ENCODE data around the gene LTBP3. TPM values are rescaled to one million over a fixed set of nuclear protein-coding genes. Genes with fewer than 3 reads are reported as not detected.

The LTBP3 gene
- total and polyA plus RNA-seq, 9 of the 15 experiments (the other 6 are each of a cell fraction or from before 2014, with no cell fraction given): 0.06 to 20.5 (median 4.8) TPM

DNA sequence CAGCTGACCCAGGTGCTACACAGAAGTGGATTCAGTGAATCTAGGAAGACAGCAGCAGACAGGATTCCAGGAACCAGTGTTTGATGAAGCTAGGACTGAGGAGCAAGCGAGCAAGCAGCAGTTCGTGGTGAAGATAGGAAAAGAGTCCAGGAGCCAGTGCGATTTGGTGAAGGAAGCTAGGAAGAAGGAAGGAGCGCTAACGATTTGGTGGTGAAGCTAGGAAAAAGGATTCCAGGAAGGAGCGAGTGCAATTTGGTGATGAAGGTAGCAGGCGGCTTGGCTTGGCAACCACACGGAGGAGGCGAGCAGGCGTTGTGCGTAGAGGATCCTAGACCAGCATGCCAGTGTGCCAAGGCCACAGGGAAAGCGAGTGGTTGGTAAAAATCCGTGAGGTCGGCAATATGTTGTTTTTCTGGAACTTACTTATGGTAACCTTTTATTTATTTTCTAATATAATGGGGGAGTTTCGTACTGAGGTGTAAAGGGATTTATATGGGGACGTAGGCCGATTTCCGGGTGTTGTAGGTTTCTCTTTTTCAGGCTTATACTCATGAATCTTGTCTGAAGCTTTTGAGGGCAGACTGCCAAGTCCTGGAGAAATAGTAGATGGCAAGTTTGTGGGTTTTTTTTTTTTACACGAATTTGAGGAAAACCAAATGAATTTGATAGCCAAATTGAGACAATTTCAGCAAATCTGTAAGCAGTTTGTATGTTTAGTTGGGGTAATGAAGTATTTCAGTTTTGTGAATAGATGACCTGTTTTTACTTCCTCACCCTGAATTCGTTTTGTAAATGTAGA lies 57.6 kb downstream of the LTBP3 start (continued):
- TF ChIP-seq PRMT5 (CRISPR knock-in tag; IDR thresholded peaks at IDR 0.05) (0 out of 2 replicates have a peak, but pooled peaks have one; percentile 65), ZNF589 (CRISPR knock-in tag; IDR thresholded peaks at IDR 0.05; ENCODE audit: low read depth) (no peak), RUNX1 (IDR thresholded peaks at IDR 0.05; ENCODE audit: low read depth) (no peak), MIER1 (IDR thresholded peaks at IDR 0.05; ENCODE audit: low read depth) (0 out of 2 replicates have a peak, but pooled peaks have one; percentile 25), ERF (CRISPR knock-in tag; IDR thresholded peaks at IDR 0.05) (peak; percentile 97), CREBBP (IDR thresholded peaks at IDR 0.05; ENCODE audit: low read depth, low read length) (no peak), THRAP3 (IDR thresholded peaks at IDR 0.05; ENCODE audit: borderline replicate concordance) (peak; percentile 96), TBP (optimal IDR thresholded peaks at IDR 0.05; ENCODE audit: low read depth, low read length) (no peak), ZBTB5 (IDR thresholded peaks at IDR 0.05) (peak; percentile 40; the same call in 1 of the 2 replicates), RHOXF2B (CRISPR knock-in tag; conservative IDR thresholded peaks at IDR 0.05) (no peak), ETS2 (tag; IDR thresholded peaks at IDR 0.05; ENCODE audit: borderline replicate concordance, poor library complexity, severe bottlenecking) (no peak), POLR3G (IDR thresholded peaks at IDR 0.05; ENCODE audit: extremely low read depth, insufficient read length, insufficient replicate concordance) (no peak), ZNF23 (CRISPR knock-in tag; IDR thresholded peaks at IDR 0.05) (no peak), ZNF12 (CRISPR knock-in tag; IDR thresholded peaks at IDR 0.05) (no peak), BCL6 (CRISPR knock-in tag; IDR thresholded peaks at IDR 0.05) (peak; percentile 52; the same call in 1 of the 2 replicates), PHB (CRISPR knock-in tag; IDR thresholded peaks at IDR 0.05) (no peak; the same call in 1 of the 2 replicates), RBM22 (IDR thresholded peaks at IDR 0.05; ENCODE audit: low read depth, low read length, poor library complexity, severe bottlenecking) (peak; percentile 99), ZZZ3 (IDR thresholded peaks at IDR 0.05) (no peak), GTF3C2 (IDR thresholded peaks at IDR 0.05; ENCODE audit: borderline replicate concordance, extremely low read depth, insufficient read length) (no peak), ZNF384 (IDR thresholded peaks at IDR 0.05; ENCODE audit: low read depth, low read length) (no peak), HNRNPLL (IDR thresholded peaks at IDR 0.05; ENCODE audit: low read depth, low read length, poor library complexity, severe bottlenecking) (peak; percentile 29), CEBPB (tag; IDR thresholded peaks at IDR 0.05) (no peak), SMAD2 (IDR thresholded peaks at IDR 0.05; ENCODE audit: low read depth, low read length) (no peak), ZNF695 (CRISPR knock-in tag; IDR thresholded peaks at IDR 0.05) (0 out of 2 replicates have a peak, but pooled peaks have one; percentile 68), NCOA4 (IDR thresholded peaks at IDR 0.05; ENCODE audit: partially characterized antibody) (peak; percentile 14), NFXL1 (CRISPR knock-in tag; IDR thresholded peaks at IDR 0.05) (peak; percentile 80)
